NCI-H2171 treated with DMSO at 0.1 percent for 48 hours (cell line): ENCODE measurements around the gene ALMS1.
A peak's percentile ranks its signal among the peaks of the same experiment; 100 is the strongest.
"Not testable (repeated sequence)": the region's sequence is repeated elsewhere in the genome, so short reads cannot be mapped to it uniquely, and the experiment has no call there.

Experiments used
- DNase-seq: peaks from one replicate; lab custom pipeline; 2025; lab: John Stamatoyannopoulos, UW

ALMS1 gene

DNA sequence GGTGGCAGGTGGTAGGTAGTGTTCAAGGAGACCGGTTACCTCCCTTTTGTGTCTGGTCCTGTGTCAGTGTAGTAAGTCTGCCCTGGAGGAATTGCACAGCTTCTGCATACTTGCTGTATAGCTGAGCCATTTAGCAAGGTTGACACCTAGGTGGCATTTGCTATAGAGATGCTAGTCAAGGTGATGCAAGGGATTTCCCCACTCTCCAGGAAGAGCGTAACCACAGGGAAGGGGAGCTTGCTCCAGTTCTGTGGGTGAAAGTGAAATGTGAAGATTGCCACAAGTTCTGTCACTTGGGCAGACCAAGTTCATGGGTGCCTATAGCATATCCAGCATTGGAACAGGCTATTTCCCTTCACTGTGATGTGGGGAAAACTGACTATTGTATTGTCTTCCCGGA lies 228.5 kb downstream of the ALMS1 start:
- DNase-seq: no peak

DNA sequence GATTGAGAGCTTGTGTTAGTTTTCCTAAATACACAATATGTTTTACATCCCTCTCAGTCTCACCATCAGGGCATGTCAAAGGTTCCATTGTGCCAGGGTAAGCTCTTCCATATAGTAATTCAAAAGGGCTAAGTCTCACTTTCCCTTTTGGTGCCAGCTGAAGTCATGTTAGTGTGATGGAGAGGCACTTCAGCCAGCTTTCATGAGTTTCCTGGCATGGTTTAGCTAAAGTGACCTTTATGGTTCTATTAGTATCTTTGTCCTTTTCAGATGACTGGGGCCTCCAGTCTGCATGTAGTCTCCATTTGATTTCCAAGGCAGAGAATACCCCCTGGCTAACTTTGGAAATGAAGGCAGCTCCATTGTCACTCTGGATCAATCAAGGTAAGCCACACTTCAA lies 229.4 kb downstream of the ALMS1 start:
- no peak for DNase-seq

DNA sequence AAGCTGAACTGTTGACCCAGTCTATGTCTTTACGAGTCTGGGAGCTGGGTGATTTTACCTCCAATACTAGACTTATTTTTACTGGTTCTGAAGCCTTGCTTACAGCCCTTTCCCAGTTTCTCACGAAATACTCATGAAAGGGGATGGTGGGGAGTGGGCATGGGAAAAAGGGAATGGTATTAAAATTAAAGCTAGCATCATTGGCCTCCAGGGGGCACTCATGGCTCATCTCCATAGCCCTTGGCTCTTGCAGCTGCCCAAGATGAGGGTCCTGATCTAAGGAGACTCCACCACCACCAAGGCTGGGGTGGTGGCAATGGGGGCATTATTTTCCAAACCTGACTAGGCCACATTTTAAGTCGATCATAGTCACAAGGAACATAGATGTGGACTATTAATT lies 234.3 kb downstream of the ALMS1 start:
- not testable (repeated sequence) for DNase-seq

DNA sequence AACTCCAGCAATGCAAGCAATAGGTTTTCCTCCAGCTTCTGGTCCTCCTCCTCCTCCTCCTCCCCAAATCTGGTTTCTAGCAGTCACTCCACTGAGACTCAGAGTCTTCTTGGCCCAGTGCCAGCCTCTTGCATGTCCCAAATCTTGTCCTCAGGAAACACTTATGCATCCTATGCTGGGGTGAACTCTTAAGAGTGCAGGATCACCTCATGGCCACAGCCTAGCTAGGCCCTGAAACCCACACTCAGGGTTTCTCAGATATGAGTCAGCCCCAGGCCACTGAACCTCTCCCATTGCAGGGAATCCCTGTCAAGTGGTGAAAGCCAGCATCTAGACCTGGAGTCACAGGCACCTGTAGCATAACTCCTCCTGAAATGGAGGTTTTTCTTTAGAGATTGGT lies 238.4 kb downstream of the ALMS1 start:
- DNase-seq: not testable (repeated sequence)

DNA sequence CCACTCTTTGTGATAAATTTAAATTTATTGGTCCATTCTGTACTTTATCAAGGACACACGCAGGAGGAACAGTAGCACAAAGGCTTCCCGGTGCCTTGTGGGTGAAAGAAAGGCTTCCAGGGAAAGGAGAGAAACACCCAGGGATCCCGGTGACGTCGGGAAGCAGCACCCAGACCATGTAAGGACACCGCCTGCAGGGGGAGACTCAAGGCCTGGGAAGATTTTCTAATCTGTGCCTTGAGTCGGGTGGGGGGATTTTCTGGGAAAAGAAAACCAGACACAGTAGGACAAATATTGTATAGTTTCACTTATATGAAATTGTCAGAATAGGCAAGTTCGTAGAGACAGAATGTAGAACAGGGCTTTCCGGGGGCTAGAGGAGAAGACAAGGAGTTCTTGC lies 239.0 kb downstream of the ALMS1 start:
- DNase-seq: not testable (repeated sequence)

DNA sequence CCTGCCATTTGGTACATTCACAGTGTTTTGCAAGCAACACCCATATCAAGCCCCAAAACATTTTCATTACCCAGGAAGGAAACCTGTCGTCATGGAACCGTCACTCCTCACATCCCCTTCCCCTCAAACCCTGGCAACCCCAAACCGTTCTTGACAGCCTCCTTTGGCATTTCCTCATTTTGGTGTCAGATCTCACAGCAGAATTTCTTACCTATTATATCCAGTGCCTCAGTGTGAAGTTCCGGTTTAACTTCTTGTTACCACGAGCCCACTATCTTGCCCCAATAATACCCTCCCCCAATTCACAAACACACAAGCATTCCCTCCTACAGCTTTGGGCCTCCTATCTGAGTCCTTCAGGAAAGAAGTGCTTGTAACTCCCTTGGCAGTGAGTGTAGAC lies 240.6 kb downstream of the ALMS1 start:
- DNase-seq: not testable (repeated sequence)

DNA sequence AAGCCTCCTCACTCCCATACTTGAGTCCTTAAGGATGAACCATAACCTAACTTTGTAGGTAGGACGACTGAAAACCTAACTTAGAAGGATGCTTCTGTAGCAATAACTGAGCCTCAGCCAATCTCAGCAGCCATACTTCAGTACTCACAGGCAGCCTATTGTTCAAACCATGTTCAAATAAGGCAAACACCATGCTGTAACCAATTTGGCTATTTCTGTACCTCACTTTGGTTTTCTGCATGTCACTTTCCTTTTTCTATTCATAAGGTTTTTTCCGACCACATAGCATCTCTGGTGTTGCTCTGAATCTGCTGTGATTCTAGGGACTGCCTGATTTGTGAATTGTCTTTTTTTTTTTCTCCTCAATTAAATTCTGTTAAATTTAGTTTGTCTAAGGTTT lies 242.9 kb downstream of the ALMS1 start:
- DNase-seq: not testable (repeated sequence)

DNA sequence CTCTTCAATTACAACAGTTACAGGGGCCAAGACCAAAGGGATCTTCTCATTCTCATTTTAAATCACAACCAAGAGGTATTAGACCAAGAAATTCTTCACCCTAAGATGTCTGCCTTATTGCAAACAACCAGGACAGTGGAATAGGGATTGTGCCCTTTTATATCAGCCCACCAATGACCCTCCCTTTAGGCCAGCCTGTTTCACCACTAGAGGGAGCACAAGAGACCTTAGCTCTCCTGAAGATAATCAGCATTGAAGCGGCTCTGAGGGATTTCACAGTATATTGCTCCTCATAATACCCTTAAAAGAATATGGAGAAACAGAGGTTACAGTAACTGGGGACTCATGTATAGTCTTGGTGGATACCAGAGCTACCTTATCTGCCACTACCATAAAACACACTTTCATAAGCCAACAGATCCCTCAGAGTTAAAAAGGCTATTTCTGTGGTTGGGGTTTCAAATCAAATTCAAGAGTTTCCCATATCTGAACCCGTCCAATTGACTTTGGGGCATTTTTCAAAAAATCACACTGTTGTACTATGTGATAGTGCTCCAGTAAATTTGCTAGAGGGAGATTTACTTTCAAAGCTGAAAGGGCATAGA lies 245.1 kb downstream of the ALMS1 start:
- peak; percentile 29 for DNase-seq

DNA sequence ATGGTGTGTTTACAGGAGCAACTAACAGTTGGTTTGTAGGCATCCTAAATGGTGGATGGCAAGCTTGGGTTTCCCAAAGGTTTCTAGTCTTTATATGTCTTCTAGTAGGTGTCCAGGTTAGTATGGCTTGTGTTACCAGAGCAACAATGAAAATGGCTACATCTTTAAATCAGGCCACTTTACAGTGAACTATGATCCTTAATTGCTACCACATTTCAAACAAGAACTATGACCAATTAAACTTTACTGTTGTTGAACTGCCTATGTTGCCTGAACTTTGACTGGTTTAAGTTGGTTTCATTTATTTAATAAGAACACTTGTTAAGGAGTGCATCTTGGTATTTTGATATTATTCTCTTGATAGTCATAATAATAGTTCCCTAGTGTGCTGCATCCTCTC lies 251.3 kb downstream of the ALMS1 start:
- not testable (repeated sequence) for DNase-seq

DNA sequence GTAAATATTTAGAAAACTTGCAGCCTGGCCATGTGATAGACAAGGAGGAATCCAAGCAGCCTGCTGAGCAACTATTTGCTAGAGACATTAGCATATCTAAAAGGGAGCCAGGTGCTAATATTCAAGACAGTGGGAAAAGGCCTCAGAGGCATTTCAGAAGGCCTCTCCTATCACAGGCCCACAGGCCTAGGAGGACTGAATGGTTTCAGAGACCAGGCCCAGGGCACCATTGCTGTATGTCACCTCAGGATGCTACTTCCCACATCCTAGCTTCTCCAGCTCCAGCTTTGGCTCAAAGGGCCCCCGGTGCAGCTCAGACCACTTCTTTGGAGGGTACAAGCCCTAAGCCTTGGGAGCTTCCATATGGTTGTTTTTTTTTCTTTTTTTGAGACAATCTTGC lies 252.8 kb downstream of the ALMS1 start:
- DNase-seq: no peak

DNA sequence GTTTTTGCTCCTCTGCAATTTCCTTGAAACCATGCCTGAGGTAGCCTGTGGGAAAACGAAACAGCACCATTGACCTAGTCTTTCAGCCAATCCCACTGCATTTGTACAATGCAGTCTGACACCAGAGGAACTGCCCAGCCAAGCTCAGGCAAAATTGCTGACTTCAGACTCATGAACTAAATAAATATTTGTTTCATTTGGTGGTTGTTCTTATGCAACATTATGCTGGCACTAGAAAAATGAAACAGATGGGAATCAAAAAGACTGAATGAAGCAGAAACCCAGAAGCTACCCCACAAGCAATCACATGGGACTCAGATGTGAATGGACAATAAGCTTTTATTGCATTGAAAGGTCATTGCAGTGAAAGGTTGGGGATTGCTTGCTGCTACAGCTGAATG lies 254.9 kb downstream of the ALMS1 start:
- no peak for DNase-seq

DNA sequence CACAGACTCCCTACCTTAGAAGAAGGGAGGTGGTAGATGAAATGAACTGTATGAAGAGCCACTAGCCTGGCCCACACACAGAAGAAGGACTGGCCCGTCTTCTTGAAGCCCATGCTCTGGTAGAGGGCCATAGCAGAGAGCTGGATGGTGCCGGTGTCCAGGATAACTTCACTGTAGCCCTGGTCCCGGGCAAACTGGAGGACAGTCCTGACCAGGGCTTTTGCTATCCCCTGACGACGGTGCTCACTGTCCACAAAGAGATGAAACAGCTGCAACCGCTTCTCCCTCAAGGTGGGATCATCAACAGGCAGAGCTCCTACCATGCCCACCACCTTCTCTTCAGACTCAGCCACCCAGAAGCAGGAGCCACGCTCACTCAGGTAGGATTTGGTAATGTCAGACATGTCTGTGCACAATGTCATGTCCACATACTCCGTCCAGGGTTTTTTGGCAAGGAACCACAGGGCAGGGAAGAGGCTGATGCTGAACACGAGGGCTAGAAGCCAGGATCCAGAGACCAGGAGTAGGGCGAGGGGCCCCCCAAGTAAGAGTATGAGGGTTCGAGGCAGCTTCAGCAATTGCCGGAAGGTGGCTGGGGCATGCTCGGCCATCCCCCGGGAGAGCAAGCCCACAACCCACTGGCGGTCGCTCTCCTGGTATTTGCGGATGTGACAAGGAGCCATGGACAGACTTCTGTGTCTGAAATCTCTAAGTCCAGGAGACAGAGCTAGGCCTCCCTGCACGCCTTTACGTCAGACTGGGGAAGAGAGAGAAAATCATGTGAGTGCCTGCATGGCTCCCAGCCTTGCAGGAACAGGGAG lies 255.5 kb downstream of the ALMS1 start:
- DNase-seq: no peak

DNA sequence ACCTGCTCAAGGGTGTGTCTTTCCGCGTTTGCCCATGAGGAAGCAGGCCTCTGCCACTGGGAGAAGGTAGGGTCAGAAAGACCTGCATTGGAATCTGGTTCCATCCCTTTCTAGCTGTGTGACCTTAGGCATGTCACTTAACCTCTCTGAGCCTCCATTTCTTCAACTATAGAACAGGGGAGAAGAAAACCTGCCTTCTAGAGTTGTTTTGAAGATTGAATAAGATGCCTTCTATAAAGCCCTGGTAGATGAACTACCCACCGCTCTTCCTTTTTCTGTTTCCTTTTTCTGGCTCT lies 256.1 kb downstream of the ALMS1 start:
- no peak for DNase-seq

DNA sequence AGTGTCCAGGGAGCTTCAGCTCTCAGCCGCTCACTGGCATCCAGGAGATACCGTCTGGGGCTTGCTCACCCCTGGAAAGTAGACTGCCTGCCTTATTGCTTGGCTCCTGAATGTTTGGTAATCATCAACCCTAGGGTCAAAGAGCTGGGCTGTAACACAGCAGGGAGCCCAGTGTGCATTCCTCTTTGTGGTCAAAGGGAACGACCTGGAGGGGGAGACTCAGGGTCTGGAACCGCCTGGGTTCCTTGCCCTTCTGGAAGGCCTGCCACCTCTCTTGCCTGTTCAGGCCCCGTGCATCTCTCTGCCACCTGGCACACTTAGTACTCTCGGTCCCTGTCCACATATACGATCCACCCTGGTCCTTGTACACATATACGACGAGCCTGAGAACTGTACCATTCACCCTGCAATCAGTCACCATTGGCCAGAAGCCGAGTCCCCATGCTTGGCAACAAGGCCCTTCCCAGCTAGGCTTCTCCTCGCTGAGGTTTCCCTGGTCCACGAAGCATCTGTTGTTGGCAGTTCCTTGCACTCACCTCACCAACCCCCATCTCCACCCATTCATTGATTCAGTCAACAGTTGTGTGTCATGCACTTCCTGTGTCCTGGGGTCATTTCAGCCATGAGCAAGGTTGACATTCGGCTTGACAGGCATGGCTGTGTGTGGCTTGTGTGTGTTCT lies 256.8 kb downstream of the ALMS1 start, which contains the start of gene NAT8:
NAT8 (minus strand) TSS at position 85 of the 681 bp plus-strand sequence. CDS start 794 bp downstream, outside the sequence.
- no peak for DNase-seq

DNA sequence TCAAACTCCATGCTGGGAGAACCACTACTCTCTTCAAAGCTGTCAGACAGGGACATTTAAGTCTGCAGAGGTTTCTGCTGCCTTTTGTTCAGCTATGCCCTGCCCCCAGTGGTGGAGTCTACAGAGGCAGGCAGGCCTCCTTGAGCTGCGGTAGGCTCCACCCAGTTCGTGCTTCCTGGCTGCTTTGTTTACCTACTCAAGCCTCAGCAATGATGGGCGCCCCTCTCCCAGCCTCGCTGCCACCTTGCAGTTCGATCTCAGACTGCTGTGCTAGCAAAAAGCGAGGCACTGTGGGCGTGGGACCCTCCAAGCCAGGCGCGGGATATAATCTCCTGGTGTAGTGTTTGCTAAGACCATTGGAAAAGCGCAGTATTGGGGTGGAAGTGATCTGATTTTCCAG lies 262.1 kb downstream of the ALMS1 start:
- not testable (repeated sequence) for DNase-seq

DNA sequence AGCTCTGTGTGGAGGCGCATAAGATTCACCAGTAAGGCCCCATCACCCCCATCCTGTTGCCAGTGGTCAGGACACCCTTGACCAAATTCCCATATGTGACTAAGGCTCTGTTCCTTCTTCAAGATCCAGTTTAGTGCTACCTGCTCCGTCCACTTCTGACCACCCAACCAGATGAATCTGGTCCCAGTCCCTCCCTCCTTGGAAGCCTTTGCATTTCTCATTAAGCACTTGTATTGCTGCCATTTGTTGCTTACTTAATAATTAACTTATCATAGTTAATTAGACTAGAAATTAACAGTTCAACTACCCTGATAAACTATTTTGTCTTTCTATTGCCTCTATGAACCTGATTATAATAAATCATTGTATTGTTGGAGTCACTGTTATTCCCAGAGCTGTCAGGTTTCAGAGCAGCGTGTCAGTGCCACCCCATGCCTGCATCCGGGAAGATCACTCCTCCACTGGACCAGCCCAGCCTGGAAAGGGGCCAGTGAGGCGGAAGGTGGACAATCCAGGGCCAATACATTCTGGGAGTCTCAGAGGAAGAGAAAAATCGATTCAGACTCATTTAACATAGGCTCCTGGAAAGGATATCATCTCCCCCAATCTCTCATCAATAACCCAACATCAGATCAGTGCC lies 266.1 kb downstream of the ALMS1 start:
- no peak for DNase-seq

DNA sequence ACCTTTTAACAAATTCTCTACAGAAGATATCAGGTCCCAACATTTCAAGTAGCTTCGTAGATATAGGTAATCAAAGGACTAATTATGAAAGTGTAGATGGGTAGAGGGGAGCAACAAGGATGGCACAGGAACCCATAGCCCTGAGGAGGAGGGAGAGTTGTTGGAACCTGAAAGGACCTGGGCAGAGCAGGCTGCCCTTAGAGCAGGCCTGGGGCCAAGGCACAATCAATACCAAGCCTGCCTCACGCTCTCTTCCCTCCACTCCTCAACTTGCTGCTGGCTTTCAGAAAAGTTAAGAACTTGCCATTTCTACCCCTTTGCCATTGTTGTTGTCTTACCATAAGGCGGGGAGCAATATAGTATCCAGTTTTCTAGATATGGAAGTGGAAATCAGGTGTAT lies 266.7 kb downstream of the ALMS1 start:
- no peak for DNase-seq

DNA sequence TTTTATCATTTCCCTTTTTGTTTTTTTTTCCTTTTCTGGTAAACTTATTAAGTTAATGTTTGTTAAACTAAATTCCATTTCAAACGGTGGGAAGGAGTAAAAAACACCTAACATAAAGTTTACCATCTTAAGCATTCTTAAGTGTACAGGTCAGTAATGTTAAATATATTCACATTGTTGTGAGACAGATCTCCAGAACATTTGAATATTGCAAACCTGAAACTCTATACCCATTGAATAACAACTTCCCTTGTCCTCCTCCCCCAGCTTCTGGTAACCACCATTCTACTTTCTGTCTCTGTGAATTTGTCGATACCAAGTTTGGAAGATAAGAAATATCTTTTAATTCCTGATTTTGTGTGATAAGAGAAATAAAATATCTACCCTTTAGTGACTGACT lies 268.5 kb downstream of the ALMS1 start:
- DNase-seq: no peak
